Stimulated activated CD8-positive, alpha-beta memory T cell treated with anti-CD3 and anti-CD28 coated beads, Interleukin-12 subunit alpha, Interleukin-12 subunit beta, amount 100 ng/mL, for 24 hours (primary cell): ENCODE results near the gene IPO7.
"Not testable (repeated sequence)": the region's sequence is repeated elsewhere in the genome, so short reads cannot be mapped to it uniquely, and the experiment has no call there.

ENCODE experiments used
- DNase-seq: peaks from one replicate; pipeline ENCODE4 v3.0.0-alpha.2; 2020; ENCODE audit errors: extremely low read depth

The IPO7 gene

GRCh38 chr11:9397746-9398680 is 13.6 kb downstream of the IPO7 start:
- no peak for DNase-seq

GRCh38 chr11:9399466-9399865 is 15.0 kb downstream of the IPO7 start:
- DNase-seq, result no peak

GRCh38 chr11:9401884-9402283 is 17.4 kb downstream of the IPO7 start:
- DNase-seq, result not testable (repeated sequence)

- no peak for DNase-seq
Measured at GRCh38 chr11:9428706-9429105, 44.3 kb downstream of the IPO7 start.

GRCh38 chr11:9438611-9439010 is 54.2 kb downstream of the IPO7 start:
- no peak for DNase-seq

GRCh38 chr11:9446230-9446629 is 61.8 kb downstream of the IPO7 start:
- DNase-seq, result no peak

- no peak for DNase-seq
Measured at GRCh38 chr11:9448576-9449352, 64.3 kb downstream of the IPO7 start.

GRCh38 chr11:9452023-9452422 is 67.6 kb downstream of the IPO7 start:
- not testable (repeated sequence) for DNase-seq

- no peak for DNase-seq
Measured at GRCh38 chr11:9455722-9456121, 71.3 kb downstream of the IPO7 start.

GRCh38 chr11:9459667-9460321 is 75.3 kb downstream of the IPO7 start:
- DNase-seq, result no peak

GRCh38 chr11:9460322-9461062 is 76.0 kb downstream of the IPO7 start, which contains the start of gene ZNF143:
TSS of gene ZNF143 (plus strand) at chr11:9461012. CDS start at chr11:9471309, 10,297 bp downstream.
- peak; percentile 99 for DNase-seq

GRCh38 chr11:9461063-9461759 is 76.8 kb downstream of the IPO7 start:
- DNase-seq, result peak; percentile 50

- no peak for DNase-seq
Measured at GRCh38 chr11:9461760-9462134, 77.3 kb downstream of the IPO7 start.

GRCh38 chr11:9462172-9462799 is 77.8 kb downstream of the IPO7 start:
- no peak for DNase-seq

- no peak for DNase-seq
Measured at GRCh38 chr11:9462806-9463537, 78.5 kb downstream of the IPO7 start.

- no peak for DNase-seq
Measured at GRCh38 chr11:9470765-9471164, 86.3 kb downstream of the IPO7 start.

- DNase-seq, result no peak
Measured at GRCh38 chr11:9473408-9473807, 89.0 kb downstream of the IPO7 start.

GRCh38 chr11:9479899-9480298 is 95.4 kb downstream of the IPO7 start:
- DNase-seq, result no peak

- DNase-seq, result no peak
Measured at GRCh38 chr11:9489080-9489765, 104.8 kb downstream of the IPO7 start.
